Keratinocyte (primary cell): ENCODE results near the gene KCNJ1.

Experiments
- CTCF ChIP-seq, 3 experiments: IDR thresholded peaks in 1 of 3; conservative IDR thresholded peaks in 1 of 3; optimal IDR thresholded peaks in 1 of 3; 2 replicates in 2 of 3; 3 replicates in 1 of 3; pipeline versions ENCODE3 to v1.5.1; 2011; ENCODE audit warnings: low read length in 3 of 3, mild to moderate bottlenecking in 3 of 3, moderate library complexity in 2 of 3, control low read depth in 1 of 3, inconsistent platforms in 1 of 3; ENCODE audit not compliant: insufficient read depth in 2 of 3; ENCODE audit errors: extremely low read depth in 1 of 3
- EZH2 ChIP-seq: IDR thresholded peaks from one replicate; pipeline ENCODE4 v1.6.1; 2012; ENCODE audit warnings: inconsistent platforms, mild to moderate bottlenecking, low read length, moderate library complexity

GRCh38 chr11:128907585-128907984, 40.5 kb upstream of the KCNJ1 start:
- TF ChIP-seq CTCF (optimal IDR thresholded peaks at IDR 0.05 in 1 of 3, IDR thresholded peaks at IDR 0.05 in 1 of 3, conservative IDR thresholded peaks at IDR 0.05 in 1 of 3; ENCODE audit: extremely low read depth in 1 of 3, insufficient read depth in 2 of 3, low read length in 3 of 3) (no peak), EZH2 (no peak)
